ENCODE measurements around the gene PLPPR1. TPM values are rescaled to one million over a fixed set of nuclear protein-coding genes. Genes with fewer than 3 reads are reported as not detected.

The PLPPR1 gene
- total RNA-seq, 1 donor: not detected

DNA sequence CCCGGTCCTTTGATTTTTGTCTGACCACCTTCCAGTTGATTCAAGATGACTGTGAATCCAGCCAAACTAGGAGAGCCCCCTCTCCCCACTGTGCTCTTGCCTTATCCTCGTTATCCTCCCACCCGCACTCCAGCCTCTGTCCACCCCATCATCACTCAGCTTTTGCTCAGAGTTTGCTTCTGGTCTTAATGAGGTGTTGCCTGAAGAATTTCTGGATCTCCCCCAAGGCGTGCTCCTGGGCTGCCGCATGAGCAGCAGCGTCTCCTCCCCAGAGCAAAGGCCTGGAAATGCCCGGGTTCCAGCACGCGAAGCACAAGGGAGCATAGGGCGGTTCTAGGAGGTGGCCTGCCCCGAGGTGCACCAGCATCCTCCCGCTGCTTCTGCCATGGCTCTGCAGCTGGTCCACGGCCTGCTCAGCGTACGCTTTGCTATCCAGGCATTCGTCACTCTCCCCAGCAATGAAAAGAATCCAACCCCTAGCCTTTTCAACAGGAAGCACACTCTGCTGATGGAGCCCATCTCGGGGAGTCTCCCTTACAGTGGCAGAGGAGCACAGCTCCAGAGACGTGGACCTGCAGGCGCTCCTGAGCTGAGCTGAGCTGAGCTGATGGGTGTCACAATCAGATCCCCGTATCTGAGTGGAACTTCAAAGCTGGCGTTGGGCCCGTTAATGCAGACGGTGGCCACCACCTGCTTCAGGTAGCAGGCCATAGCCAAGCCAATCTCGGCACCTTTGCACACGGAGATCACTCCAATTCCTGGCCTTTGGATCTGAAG is 305.6 kb downstream of the PLPPR1 start:
- no peak for DNase-seq (ENCODE audit: low read depth in 2 of 3, low spot score in 2 of 3)

DNA sequence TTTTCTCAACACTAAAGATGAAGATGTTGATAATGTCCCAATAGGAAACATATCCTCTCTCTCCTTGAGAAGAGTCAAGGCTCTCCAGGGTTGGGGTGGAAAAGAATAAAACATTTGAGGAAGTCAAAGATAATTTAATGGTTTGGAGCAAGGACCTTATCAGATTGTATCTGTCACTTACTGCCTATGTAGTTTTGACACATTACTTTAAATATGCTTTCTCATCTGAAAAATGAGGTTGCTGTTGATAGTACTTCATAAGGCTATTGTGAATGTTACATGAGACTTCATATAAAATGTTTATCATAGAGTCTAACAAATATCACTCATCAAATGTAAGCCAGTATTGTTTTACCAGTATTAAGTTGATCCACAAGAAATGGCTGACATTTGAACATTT is 307.6 kb downstream of the PLPPR1 start:
- no peak for DNase-seq (ENCODE audit: low read depth in 2 of 3, low spot score in 2 of 3)

DNA sequence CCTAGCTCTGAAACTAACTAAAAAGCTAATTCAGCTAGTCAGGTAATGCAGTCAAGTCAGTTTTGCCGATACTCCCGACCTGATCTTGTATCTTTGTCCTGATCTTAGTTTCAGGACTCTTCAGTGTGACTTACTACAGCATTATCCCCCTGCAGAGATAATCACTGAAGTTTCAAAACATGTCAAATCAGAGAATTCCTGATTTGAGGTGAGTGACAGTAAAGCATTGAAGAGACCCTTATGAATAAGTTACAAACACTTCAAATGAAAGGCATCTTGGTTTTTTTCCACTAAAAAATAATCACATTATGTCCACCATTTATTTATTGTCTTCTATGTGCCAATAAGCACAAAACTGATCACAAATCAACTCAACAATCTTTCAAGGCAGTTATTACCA is 308.7 kb downstream of the PLPPR1 start:
- no peak for DNase-seq (ENCODE audit: low read depth in 2 of 3, low spot score in 2 of 3)

DNA sequence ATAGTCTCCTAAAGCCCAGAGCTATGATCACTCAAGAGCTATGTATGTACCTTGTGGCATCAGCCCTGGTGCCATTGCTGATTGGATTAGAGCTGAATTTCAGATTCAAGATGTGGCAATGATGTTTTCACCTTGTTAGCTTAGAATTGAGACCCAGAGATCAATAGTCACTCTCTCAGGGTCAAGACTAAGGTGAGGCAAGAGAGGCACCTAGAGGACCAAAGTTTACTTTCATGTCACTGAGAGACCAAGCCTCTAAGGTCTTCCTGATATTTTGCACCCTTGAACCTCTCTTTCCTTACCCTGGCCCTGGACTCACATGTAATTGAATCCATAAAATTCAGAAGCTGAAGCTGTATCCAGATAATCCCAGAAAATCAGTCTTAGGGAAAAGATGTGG is 313.4 kb downstream of the PLPPR1 start:
- no peak for DNase-seq (ENCODE audit: low read depth in 2 of 3, low spot score in 2 of 3)

DNA sequence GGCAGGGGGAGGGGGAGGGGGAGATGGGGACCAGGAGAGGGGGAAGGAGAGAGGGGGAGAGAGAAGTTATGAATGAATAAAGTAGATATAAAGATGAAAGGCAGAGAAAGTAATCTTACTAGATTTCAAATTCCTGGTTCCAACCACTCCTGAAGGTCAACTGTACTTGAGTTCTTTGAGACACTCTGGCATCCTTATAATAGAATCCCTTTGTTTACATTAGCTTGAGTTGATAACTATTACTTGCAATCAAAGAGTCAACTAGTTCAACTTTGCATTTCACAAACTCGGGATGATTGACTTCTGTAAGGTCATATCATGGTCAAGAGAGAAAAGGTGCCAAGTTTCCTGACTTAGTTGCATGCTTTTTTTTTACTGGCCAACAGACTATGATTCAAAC is 314.1 kb downstream of the PLPPR1 start:
- no peak for DNase-seq (ENCODE audit: low read depth in 2 of 3, low spot score in 2 of 3)

DNA sequence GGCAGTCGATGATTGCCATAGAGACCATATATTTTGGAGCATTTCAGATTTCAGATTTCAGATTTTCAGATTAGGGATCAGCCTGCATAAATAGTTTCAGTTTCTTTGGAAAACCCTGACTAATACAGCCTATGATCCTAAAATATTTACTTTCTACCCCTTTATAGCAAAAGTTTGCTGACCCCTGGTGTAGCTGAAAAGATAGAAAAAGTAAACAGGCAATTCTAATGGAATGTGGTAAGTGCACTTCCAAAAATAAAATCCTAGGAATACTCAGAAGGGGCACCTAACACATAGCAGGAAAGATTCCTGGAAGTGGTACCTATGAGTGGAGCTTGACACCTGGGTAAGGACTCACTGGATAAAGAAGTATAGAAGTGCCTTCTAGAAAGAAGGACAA is 321.8 kb downstream of the PLPPR1 start:
- no peak for DNase-seq (ENCODE audit: low read depth in 2 of 3, low spot score in 2 of 3)

DNA sequence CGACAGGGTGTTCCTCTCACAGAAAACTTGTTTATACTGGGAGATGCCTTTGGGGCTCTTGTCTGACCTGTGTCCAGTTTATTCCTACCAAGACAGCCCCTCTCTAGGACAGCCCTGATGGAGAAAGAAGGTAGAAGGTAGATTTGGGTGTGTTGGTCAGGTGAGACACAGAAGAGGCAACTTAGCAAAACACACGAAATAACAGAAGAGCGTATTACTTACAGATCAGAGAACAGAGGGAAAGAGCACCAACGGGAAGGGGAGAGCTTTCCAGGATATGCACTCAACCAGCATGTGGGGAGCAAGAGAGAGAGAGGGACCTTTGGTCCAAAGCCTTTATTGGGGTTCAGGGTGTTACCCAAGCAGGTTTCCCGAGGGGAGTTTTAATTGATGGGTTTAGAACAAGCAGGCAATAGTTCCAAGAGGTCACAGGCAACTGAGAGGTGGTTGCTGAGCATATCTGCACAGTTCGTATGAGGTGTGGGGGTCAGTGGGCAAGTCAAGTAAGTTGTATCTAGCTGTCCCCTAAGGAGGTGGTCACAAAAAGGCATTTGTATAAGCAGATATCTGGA is 324.5 kb downstream of the PLPPR1 start:
- no peak for DNase-seq (ENCODE audit: low read depth in 2 of 3, low spot score in 2 of 3)

DNA sequence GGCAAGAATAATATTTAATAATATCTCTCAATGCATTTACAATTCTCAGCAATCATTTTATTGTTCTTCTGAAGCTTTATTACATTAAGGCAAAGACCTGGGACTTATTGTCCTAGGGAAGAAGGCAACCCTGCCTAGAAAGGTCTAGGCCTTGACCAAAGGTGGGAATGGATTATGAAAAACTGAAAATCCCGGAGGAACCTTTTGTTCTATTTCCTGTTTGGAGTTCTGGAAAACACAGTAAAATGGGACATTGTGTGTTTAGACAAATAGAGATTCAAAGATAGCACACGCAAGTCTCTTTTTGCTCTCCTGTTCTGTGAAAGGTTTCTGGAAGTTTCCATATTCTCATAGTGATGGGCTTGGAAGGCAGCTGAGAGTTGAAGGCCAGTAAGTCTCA is 325.2 kb downstream of the PLPPR1 start:
- DNase-seq (ENCODE audit: low read depth in 2 of 3, low spot score in 2 of 3): no peak

DNA sequence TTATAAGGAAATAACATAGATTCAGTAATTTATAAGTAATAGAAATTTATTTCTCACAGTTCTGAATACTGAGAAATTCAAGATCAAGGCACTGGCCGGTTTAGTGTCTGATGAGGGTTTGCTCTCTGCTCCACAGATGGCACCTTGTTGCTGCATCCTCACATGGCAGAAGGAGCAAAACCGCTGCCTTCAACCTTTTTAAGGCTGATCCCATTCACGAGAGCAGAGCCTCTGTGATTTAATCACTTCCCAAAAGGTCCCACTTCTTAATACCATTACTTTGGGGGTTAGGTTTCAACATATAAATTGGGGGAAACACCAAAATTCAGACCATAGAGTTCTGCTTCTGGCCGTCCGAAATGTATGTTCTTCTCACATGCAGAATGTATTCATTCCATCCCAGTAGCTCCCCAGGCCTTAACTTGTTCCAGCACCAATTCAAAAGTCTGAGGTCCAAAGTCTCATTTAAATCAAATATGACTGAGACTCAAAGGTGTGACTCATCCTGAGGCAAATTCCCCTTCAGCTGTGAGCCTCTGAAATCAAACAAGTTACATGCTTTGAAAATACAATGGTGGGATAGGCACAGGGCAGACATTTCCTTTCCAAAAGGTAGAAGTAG is 325.7 kb downstream of the PLPPR1 start:
- no peak for DNase-seq (ENCODE audit: low read depth in 2 of 3, low spot score in 2 of 3)

DNA sequence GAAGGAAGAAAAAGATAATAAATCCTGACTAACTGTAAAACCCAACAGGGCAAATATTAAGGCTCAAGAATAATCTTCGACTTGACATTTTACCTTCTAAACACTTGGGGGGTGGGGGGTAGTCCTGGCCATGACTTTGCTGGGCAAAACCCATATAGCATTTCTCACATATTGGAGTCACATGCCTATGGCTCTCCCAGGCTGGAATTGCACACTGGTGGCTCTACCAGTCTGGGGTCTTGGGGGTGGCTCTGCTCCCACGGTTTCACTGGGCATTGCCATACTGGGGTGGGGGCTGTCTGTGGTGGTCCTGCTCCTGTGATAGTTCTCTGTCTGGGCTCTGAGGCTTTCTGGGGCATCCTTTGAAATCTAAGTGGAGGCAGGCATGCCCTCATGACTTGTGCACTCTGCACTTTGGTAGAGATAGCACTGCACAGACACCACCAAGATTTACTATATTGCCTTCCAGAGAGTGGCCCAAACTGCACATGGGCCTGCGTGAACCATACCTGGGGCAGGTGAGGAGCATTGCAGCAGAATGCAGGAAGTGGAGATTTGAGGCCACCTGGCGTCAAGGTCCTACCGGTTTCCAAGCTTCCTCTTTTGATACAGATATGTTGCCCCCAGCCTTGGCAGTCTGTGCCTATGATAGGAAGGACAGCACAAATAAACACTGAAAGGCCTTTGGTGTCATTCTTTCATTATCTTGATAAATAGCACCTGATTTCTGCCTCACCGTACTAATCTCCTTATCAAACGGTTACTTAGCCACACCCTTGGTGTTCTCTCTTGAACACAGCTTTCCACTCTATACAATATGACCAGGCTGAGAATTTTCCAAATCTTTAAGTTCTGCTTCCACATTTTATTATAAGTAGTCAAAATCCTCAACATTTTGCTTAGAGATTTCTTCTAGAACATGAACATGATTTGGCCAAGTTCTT is 326.5 kb downstream of the PLPPR1 start:
- no peak for DNase-seq (ENCODE audit: low read depth in 2 of 3, low spot score in 2 of 3)

DNA sequence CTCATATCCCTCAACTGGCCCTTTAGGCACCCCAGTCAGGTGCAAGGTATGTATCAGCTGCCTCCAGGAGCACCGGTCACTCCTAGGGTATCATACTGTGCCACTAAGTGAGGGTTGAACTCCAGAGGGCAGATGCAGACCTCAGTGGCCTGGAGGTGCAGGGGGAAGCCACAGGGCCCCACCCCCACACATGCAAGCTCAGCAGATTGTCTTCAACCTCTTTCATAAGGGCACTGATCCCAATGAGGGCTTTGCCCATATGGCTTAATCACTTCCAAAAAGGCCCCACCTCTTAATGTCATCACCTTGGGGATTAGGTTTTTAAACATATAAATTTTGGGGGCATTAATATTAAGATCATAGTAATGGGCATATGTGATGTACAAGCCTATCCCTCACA is 328.1 kb downstream of the PLPPR1 start:
- DNase-seq (ENCODE audit: low read depth in 2 of 3, low spot score in 2 of 3): no peak

DNA sequence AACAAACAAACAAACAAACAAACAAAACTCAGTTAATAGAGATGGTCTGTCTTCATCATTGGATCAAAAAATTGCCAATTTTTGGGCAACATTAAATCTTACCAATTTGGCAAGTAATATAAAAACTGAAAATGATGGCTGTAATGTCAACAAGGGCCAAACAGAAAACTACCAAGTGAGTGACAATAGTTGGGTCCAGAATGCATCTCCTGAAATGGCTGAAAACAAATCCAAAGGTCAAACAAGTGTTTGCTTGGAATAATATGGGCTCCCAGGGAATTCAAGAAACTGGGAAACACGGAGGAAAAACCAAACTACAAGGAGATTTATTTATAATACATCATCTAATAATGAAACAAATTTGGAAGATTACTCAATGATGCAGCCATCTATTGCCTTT is 331.2 kb downstream of the PLPPR1 start:
- DNase-seq (ENCODE audit: low read depth in 2 of 3, low spot score in 2 of 3): no peak

DNA sequence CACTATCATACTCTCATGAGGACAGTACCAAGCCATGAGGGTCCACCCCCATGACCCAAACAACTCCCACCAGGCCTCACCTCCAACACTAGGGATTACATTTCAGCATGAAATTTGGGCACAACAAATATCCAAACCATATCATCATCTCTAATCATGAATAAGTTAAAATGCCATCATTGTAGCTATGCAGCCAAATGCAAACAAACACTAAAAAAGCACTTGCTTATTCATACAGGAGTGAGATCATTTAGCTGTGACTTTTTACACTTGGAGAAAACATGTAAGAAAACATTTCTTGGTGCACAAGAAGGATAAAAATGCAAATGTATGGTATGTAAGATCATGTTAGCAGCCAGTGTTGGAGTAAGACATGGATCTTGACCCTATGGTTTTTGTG is 332.1 kb downstream of the PLPPR1 start:
- DNase-seq (ENCODE audit: low read depth in 2 of 3, low spot score in 2 of 3): no peak

DNA sequence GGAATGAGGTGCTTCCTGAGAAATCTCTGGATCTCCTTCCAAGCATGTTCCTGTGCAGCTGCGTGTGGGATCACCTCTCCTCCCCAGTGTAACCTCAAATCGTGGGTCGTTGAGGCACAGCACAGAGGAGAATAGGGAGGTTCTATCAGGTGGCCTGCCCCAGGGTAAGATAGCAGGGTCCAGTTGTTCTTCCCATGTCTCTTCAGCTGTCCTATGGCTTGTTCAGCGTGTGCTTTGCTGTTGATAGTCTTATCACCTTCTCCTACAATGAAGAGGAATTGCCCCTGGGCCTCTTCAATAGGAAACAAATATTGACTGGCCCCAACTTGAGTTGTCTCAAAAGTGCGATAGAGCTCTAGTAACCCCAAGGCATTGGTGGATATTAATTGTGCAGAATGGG is 333.9 kb downstream of the PLPPR1 start:
- DNase-seq (ENCODE audit: low read depth in 2 of 3, low spot score in 2 of 3): no peak

DNA sequence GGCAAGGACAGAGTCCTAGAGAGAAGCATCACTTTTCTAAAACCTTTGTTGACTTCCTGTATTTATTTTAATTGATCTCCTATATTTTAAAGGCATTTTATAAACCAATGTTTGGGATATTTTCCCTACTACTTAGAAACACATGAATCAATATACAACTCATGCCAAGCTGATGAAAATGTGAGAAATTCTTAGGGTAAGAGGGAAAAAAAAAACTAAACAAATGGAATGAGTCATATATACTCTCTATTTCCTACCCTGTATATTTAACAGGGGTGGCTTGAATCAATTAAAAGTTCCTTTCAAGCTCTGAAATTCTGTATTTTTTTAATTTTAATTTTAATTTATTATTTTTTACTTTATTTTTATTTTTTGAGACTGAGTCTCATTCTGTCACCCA is 336.7 kb downstream of the PLPPR1 start:
- no peak for DNase-seq (ENCODE audit: low read depth in 2 of 3, low spot score in 2 of 3)

DNA sequence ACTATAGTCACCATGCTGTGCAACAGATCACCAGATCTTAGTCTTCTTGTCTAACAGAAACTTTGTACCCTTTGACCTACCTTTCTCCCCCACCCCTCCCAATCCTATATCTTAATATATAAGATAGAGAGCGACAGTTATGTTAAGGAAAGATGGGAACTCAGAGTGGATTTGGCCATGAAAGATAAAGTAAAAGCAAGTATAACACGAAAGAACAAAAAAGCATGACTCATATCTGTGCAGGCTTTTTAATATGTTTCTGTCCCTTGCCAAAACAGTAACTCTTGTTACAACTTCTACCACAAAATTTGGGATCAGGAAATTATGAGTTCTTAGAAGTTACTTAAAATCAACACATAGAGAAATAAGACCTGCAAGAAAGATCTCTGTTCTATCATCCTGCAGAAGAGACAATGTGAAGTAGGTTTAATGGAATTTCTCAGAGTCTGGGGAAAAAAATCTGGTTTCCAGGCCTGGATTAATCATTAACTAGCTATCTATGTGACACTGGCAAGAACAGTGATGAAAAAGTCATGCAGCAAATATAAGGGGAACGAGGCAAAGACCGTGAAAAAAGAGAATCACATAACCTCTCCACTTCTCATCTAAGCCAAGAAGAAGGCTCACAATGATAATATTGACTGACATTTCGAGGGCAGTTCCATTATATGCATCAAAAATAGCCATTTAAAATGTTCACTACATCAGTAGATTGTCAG is 337.7 kb downstream of the PLPPR1 start:
- DNase-seq (ENCODE audit: low read depth in 2 of 3, low spot score in 2 of 3): no peak

DNA sequence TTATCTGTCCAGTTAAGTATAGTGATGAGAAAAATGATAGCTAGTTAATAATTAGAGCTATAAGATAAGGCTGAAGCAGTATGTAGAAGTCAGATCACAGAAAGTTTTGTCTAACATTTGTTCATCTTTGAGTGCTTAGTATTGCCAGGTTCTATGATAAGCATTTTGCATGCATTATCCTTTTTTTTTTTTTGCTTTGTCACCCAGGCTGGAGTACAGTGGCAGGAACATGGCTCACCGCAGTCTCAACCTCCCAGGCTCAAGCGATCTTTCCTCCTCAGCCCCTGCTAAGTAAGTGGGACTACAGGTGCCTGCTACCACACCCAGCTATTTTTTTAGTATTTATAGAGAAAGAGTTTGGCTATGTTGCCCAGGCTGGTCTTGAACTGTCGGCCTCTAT is 338.8 kb downstream of the PLPPR1 start:
- DNase-seq (ENCODE audit: low read depth in 2 of 3, low spot score in 2 of 3): no peak

DNA sequence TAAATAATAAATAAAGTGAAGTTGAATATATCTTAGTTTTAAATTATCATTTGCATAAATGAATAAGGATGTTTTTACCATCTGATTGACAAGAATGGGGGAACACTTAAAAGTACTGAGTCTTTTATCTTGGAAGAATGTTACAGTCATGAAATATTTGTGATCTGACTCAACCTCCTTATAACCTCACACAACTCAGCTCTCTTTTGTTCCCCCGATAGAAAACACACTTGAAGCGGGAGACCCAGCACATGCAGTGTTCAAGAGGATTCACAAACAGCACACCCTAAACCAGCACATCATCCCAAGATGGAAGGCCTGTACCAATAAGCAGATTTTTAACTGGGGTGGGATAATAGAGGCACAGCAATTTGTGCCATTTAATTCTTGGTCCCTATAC is 340.8 kb downstream of the PLPPR1 start:
- DNase-seq (ENCODE audit: low read depth in 2 of 3, low spot score in 2 of 3): no peak

DNA sequence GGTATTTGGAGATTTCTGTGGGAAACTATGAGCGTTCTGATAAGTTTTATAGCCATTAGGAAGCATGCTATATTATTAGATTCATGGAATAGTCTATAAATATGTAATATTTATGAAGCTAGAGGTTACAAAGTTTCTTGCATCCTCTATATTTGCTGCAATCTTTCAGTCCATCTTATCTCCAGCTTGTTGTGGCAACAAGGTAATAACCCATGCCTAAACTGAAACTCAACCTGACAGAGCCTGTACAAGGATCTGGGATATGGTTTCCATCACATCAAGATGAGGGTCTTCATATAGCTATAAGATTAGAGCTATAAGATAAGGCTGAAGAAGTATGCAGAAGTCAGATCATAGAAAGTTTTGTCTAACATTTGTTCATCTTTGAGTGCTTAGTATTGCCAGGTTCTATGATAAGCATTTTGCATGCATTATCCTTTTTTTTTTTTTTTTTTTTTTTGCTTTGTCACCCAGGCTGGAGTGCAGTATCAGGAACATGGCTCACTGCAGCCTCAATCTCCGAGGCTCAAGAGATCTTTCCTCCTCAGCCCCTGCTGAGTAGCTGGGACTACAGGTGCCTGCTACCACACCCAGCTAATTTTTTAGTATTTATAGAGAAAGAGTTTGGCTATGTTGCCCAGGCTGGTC is 341.5 kb downstream of the PLPPR1 start:
- DNase-seq (ENCODE audit: low read depth in 2 of 3, low spot score in 2 of 3): no peak

DNA sequence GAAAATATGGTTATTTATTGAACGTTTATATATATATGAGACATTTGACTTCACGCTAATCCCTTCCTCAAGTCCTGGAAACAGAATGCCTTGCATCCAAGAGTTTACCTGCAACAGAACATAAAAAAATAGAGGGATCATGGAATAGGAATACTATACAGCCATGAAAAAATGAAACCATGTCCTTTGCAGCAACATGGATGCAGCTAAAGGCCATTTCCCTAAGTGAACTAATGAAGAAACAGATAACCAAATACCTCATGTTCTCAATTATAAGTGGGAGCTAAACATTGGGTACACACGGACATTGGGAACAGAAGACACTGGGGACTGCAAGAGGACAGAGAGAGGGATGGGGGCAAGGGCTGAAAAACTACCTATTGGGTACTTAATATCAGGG is 343.3 kb downstream of the PLPPR1 start:
- DNase-seq (ENCODE audit: low read depth in 2 of 3, low spot score in 2 of 3): no peak

All from hematopoietic multipotent progenitor cell (in vitro differentiated cells).